Measurements from ENCODE around the gene STAT1.

DNA sequence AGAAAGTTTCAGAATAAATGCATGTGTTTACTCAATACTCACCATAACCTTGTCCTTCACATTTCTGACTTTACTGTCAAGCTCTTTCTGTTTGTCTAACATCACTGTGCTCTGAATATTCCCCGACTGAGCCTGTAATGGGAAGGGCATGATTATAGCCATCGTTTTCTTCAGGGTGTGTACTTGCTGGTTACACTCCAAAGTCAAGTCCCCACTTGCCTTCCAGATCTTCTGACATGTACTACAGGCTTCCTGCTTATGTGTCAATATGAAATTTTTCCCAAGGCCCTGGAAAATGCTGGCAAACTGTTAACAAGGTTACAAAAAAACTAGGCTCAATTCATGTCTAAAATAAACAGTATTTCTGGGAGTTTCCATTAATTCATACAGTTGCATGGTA lies 12.9 kb downstream of the STAT1 start:
- no peak for TF ChIP-seq CTCF (IDR thresholded peaks at IDR 0.05)
- TF ChIP-seq EZH2phosphoT487 (IDR thresholded peaks at IDR 0.05), result no peak

All from neural progenitor cell (in vitro differentiated cells).